Mucosa of rectum (tissue), 2 donors: ENCODE measurements around the gene KMT2C.
"Not testable (repeated sequence)": the region's sequence is repeated elsewhere in the genome, so short reads cannot be mapped to it uniquely, and the experiment has no call there.

Experiments used
- H3K27ac ChIP-seq, 2 donors: one replicate each; pipeline ENCODE4 v1.7.0; 2013; ENCODE audit warnings: inconsistent platforms in 2 of 2, low read depth in 2 of 2, low read length in 2 of 2
- H3K27me3 ChIP-seq, 2 donors: one replicate each; pipeline ENCODE4 v1.7.0; 2013; ENCODE audit warnings: low read length in 2 of 2; ENCODE audit not compliant: control insufficient read depth in 2 of 2, insufficient read depth in 2 of 2
- H3K36me3 ChIP-seq, 2 donors: one replicate each; pipeline ENCODE4 v1.7.0; 2013; ENCODE audit warnings: low read length in 2 of 2; ENCODE audit not compliant: control insufficient read depth in 2 of 2, insufficient read depth in 2 of 2
- H3K4me1 ChIP-seq, 2 donors: one replicate each; pipeline ENCODE4 v1.7.0; 2013; ENCODE audit warnings: low read length in 2 of 2, mild to moderate bottlenecking in 1 of 2; ENCODE audit not compliant: control insufficient read depth in 2 of 2, insufficient read depth in 2 of 2
- H3K4me3 ChIP-seq, 2 donors: one replicate each; pipeline ENCODE4 v1.7.0; 2013; ENCODE audit warnings: low read length in 2 of 2
- H3K9ac ChIP-seq, 2 donors: one replicate each; pipeline ENCODE4 v1.7.0; 2013; ENCODE audit warnings: low read length in 2 of 2, low read depth in 1 of 2, mild to moderate bottlenecking in 1 of 2
- H3K9me3 ChIP-seq, 2 donors: one replicate each; pipeline ENCODE4 v1.7.0; 2013; ENCODE audit warnings: low read length in 2 of 2; ENCODE audit not compliant: control insufficient read depth in 2 of 2
- donor health status: healthy.
- donor health status: Normal muscosa, but diverticular disease.

KMT2C gene

DNA sequence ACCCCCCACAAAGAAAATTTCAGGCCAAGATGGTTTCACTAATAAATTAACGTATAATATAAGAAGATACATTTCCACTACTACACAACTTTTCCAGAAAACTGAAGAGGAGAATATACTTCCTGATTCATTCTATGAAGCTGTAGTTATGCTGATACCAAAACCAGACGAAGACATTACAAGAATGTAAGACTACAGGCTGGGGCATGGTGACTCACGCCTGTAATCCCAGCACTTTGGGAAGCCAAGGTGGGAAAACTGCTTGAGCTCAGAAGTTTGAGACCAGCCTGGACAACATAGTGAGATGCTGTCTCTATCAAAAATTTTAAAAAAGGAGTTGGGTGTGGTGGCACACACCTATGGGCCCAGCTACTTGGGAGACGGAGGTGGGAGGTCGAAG, 201.4 kb downstream of the KMT2C start:
- H3K27me3 ChIP-seq, H3K27ac ChIP-seq, H3K36me3 ChIP-seq: not testable (repeated sequence)

DNA sequence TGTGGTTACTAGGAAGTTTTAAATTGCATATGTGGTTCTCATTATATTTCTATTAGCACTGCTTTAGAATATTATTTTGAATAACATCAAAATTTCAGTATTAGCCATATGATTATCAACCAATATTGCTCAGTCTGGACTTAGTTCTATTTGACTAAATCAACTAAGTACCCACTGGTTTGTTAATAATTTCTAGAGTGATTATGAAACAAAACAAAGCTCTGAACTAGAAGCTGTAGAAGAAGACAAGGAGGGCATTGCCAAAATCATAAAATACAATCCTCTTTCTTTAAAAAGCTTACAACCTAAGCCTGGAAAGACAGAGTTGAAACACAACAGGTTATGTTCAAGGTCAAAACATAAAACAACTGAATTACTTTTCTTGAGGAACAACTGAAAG, 204.7 kb downstream of the KMT2C start:
- H3K4me3 ChIP-seq, result no peak overlapping the region
- no peak overlapping the region for H3K27ac ChIP-seq
- no peaks in the 10 kb centered on the region for H3K9me3 ChIP-seq
- no peaks in the 10 kb centered on the region for H3K27me3 ChIP-seq
- H3K9ac ChIP-seq, result no peak overlapping the region
- H3K4me1 ChIP-seq, result no peaks in the 10 kb centered on the region
- peaks cover 0 to 2% of the 10 kb centered on the region in 2 donors for H3K36me3 ChIP-seq

More for the DNA sequence above, 201.4 kb downstream of the KMT2C start:
- H3K4me1 ChIP-seq, H3K9ac ChIP-seq, H3K9me3 ChIP-seq, H3K4me3 ChIP-seq: not testable (repeated sequence)

- not testable (repeated sequence) for H3K9ac ChIP-seq, H3K27ac ChIP-seq, H3K4me3 ChIP-seq, H3K27me3 ChIP-seq, H3K4me1 ChIP-seq, H3K9me3 ChIP-seq
- peaks cover 8 to 11% of the 10 kb centered on the region in 2 donors for H3K36me3 ChIP-seq
Measured at GRCh38 chr7:152219556-152219955, 216.2 kb downstream of the KMT2C start.

DNA sequence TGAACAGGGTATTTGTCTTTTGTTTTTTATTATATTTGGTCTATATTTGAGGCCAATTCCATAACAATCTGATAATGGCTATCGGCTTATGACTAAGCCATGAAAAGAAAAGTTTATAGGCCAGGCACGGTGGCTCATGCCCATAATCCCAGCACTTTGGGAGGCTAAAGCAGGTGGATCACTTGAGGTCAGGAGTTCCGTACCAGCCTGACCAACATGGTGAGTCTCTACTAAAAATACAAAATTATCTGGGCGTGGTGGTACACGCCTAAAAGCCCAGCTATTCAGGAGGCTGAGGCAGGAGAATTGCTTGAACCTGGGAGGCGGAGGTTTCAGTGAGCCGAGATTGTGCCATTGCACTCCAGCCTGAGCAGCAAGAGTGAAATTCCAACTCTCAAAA, 227.0 kb downstream of the KMT2C start:
- H3K27me3 ChIP-seq, H3K4me3 ChIP-seq, H3K9ac ChIP-seq, H3K27ac ChIP-seq, H3K4me1 ChIP-seq, H3K9me3 ChIP-seq: not testable (repeated sequence)
- peaks cover 9 to 15% of the 10 kb centered on the region in 2 donors for H3K36me3 ChIP-seq

GRCh38 chr7:152204417-152204816, 231.4 kb downstream of the KMT2C start:
- H3K27me3 ChIP-seq, H3K4me1 ChIP-seq, H3K9me3 ChIP-seq, H3K9ac ChIP-seq, H3K27ac ChIP-seq, H3K4me3 ChIP-seq: not testable (repeated sequence)
- peaks cover 12 to 21% of the 10 kb centered on the region in 2 donors for H3K36me3 ChIP-seq

DNA sequence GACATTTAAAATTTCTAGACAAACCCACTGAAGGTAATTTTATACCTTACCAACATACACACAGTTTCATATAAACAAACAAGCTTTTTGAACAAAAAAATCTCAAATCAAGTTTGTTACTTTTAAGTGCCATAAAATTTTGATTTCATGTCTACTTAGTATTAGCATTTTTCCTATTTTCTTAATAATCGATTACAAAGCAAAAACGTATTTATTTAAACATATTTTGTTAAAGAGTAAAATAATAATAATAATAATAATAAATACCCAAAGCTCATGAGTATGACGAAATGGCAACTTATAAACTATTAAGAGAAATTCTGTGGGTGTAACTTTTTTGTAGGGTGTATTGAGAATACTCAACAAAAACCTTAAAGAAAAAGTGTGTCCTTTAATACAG, 232.7 kb downstream of the KMT2C start:
- no peak overlapping the region for H3K27ac ChIP-seq
- H3K27me3 ChIP-seq, result no peaks in the 10 kb centered on the region
- no peak overlapping the region for H3K9ac ChIP-seq
- H3K9me3 ChIP-seq, result no peaks in the 10 kb centered on the region
- H3K4me1 ChIP-seq, result no peaks in the 10 kb centered on the region
- peaks cover 23 to 32% of the 10 kb centered on the region in 2 donors for H3K36me3 ChIP-seq
- no peak overlapping the region for H3K4me3 ChIP-seq

DNA sequence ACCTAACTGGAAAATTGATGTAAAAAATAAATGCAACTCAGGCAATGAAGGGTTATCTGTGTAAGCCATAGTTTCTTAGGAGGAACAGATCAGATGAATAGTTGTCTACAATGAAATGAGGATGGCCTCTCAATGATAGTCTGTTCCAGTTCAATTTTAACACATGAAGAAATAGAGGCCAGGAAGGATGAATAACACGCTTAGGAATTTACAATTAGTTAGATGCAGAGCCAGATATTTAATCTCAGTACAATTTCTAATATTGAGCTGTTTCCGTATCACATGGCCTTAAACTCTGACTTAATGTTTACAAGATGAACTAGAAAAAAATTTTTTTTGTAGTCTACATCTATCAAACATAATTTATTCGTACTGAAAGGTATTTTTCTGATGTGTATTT, 233.7 kb downstream of the KMT2C start:
- no peaks in the 10 kb centered on the region for H3K27me3 ChIP-seq
- H3K36me3 ChIP-seq, result peaks cover 26 to 33% of the 10 kb centered on the region in 2 donors
- no peak overlapping the region for H3K9ac ChIP-seq

DNA sequence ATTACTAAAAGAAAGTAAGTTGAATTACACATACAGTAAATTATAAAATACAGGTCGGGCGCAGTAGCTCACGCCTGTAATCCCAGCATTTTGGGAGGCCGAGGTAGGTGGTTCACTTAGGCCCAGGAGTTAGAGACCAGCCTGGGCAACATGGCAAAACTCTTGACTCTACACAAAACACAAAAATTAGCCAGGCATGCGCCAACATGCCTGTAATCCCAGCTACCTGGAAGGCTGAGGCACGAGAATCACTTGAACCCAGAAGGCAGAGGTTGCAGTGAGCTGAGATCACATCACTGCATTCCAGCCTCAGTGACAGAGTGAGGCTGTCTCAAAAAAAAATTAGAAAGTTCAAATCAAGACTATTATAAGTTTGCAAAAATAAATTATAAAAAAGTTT, 235.4 kb downstream of the KMT2C start:
- no peak overlapping the region for H3K27ac ChIP-seq
- H3K9ac ChIP-seq, result no peak overlapping the region
- peaks cover 35 to 38% of the 10 kb centered on the region in 2 donors for H3K36me3 ChIP-seq
- H3K27me3 ChIP-seq, result no peaks in the 10 kb centered on the region
- no peak overlapping the region for H3K4me3 ChIP-seq
- H3K4me1 ChIP-seq, result no peaks in the 10 kb centered on the region
- no peaks in the 10 kb centered on the region for H3K9me3 ChIP-seq

More for the DNA sequence above, 233.7 kb downstream of the KMT2C start:
- Histone ChIP-seq H3K4me3 (no peak overlapping the region), H3K27ac (no peak overlapping the region), H3K4me1 (no peaks in the 10 kb centered on the region), H3K9me3 (no peaks in the 10 kb centered on the region)

DNA sequence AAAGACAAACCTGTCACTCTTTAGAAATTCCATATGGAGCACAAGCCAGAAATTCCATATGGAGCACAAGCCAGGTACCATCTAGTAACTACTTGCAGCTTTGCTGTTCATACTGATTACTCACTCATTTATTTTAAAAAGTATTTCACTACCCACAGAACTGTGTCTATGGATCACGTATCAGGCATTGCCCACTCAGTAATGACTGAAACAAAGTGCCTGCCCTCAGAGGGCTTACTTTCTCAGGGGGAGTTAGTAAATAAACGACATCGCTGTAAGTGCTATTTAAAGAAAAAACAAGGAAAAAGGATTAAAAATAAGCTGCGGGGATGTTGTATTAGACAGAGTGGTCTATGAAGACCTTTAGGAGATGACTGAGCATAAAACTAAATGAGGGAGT, 239.4 kb downstream of the KMT2C start:
- H3K9ac ChIP-seq, result no peak overlapping the region
- peaks cover 41 to 53% of the 10 kb centered on the region in 2 donors for H3K36me3 ChIP-seq
- H3K4me3 ChIP-seq, result no peak overlapping the region
- no peaks in the 10 kb centered on the region for H3K9me3 ChIP-seq
- no peak overlapping the region for H3K27ac ChIP-seq
- H3K4me1 ChIP-seq, result no peaks in the 10 kb centered on the region
- H3K27me3 ChIP-seq, result no peaks in the 10 kb centered on the region

DNA sequence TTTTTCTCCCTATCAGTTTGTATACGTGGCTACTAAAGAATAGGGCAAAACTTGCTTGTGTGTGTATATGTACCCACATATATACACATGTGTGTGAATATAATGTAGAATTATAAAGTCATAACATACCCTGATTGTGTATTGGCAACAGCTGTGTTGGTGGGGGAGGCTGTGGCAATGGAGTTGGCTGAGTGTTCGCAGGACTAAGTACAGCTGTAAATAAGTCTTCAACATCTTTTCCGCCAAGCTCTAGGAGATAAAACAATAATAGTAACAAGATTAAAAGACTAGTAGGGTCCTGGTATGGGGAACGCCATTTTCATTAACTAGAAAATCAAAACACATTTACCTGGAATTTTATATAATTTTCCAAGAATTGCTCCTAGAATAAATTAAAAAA, 241.9 kb downstream of the KMT2C start:
- H3K27ac ChIP-seq, result no peak overlapping the region
- H3K36me3 ChIP-seq, result peaks cover 49 to 58% of the 10 kb centered on the region in 2 donors
- no peaks in the 10 kb centered on the region for H3K9me3 ChIP-seq
- H3K4me1 ChIP-seq, result no peaks in the 10 kb centered on the region
- H3K4me3 ChIP-seq, result no peak overlapping the region
- H3K9ac ChIP-seq, result no peak overlapping the region
- H3K27me3 ChIP-seq, result no peaks in the 10 kb centered on the region

- no peaks in the 10 kb centered on the region for H3K27me3 ChIP-seq
- no peak overlapping the region for H3K4me3 ChIP-seq
- H3K9me3 ChIP-seq, result no peaks in the 10 kb centered on the region
- H3K4me1 ChIP-seq, result no peaks in the 10 kb centered on the region
- H3K9ac ChIP-seq, result no peak overlapping the region
- no peak overlapping the region for H3K27ac ChIP-seq
- peaks cover 53 to 64% of the 10 kb centered on the region in 2 donors for H3K36me3 ChIP-seq
Measured at GRCh38 chr7:152189061-152189460, 246.7 kb downstream of the KMT2C start.
